Endodermal cell (in vitro differentiated cells): ENCODE results near the gene RGS13. TPM values are rescaled to one million over a fixed set of nuclear protein-coding genes. Genes with fewer than 3 reads are reported as not detected.

Source experiments
- DNase-seq: peaks from one replicate; pipeline ENCODE4 v3.0.0-alpha.2; 2017
- H3K27ac ChIP-seq: 2 replicates; pipeline ENCODE4 v1.5.1; 2013; ENCODE audit warnings: mild to moderate bottlenecking, low read depth, low read length, moderate library complexity
- H3K27me3 ChIP-seq: 2 replicates; pipeline ENCODE4 v1.6.1; 2013; ENCODE audit warnings: mild to moderate bottlenecking, low read length, moderate library complexity; ENCODE audit not compliant: insufficient read depth, control insufficient read depth, poor library complexity, severe bottlenecking
- H3K36me3 ChIP-seq: 2 replicates; pipeline ENCODE4 v1.7.0; 2013; ENCODE audit warnings: mild to moderate bottlenecking, low read length, moderate library complexity; ENCODE audit not compliant: control insufficient read depth, insufficient read depth
- H3K4me1 ChIP-seq: one replicate; pipeline ENCODE4 v1.7.0; 2013; ENCODE audit warnings: low read length; ENCODE audit not compliant: control insufficient read depth, insufficient read depth
- H3K4me3 ChIP-seq: 2 replicates; pipeline ENCODE4 v1.5.1; 2013; ENCODE audit warnings: mild to moderate bottlenecking, low read length, moderate library complexity
- H3K9ac ChIP-seq: 2 replicates; pipeline ENCODE4 v1.6.1; 2013; ENCODE audit warnings: mild to moderate bottlenecking, low read length, moderate library complexity; ENCODE audit not compliant: poor library complexity, severe bottlenecking; ENCODE audit errors: extremely low read depth
- H3K9me3 ChIP-seq: 2 replicates; pipeline ENCODE4 v1.6.1; 2013; ENCODE audit warnings: mild to moderate bottlenecking, low read length, moderate library complexity; ENCODE audit not compliant: control insufficient read depth
- H3K27ac Mint-ChIP-seq: 2 replicates; pipeline ENCODE4 v1.8.0; 2020; ENCODE audit warnings: mixed read lengths
- H3K27me3 Mint-ChIP-seq: 2 replicates; pipeline ENCODE4 v1.8.0; 2021; ENCODE audit warnings: mild to moderate bottlenecking, mixed read lengths; ENCODE audit not compliant: insufficient read depth
- H3K36me3 Mint-ChIP-seq: 2 replicates; pipeline ENCODE4 v1.8.0; 2020; ENCODE audit warnings: low read depth, mixed read lengths
- H3K4me1 Mint-ChIP-seq: 2 replicates; pipeline ENCODE4 v1.8.0; 2020; ENCODE audit warnings: mixed read lengths
- H3K4me3 Mint-ChIP-seq: 2 replicates; pipeline ENCODE4 v1.8.0; 2020; ENCODE audit warnings: mild to moderate bottlenecking, moderate library complexity, mixed read lengths
- H3K9me3 Mint-ChIP-seq: 2 replicates; pipeline ENCODE4 v1.8.0; 2020; ENCODE audit warnings: mild to moderate bottlenecking, mixed read lengths
- WGBS, 2 experiments: methylation state at CpG; one replicate each; pipeline versions ENCODE4 v1.1.5 to v1.1.7; 2013; ENCODE audit warnings: missing lambda C conversion rate in 2 of 2, mixed read lengths in 1 of 2; ENCODE audit not compliant: insufficient coverage in 1 of 2, insufficient read length in 1 of 2; 5-methylcytosine and 5-hydroxymethylcytosine counted together
- total RNA-seq, 2 donors: library from RNA; stranded (reverse); fragmentation: NEBNext Ultra II Directional in 1 of 2; extraction: Animal tissue kit (Norgen Biotek cat#: 25700) in 1 of 2; gene quantifications; 2 replicates in 1 of 2; 3 replicates in 1 of 2; pipeline ENCODE4 v1.2.1, GENCODE V29; 2021
- TF ChIP-seq, protein P1 (sequence below): fragments of 200-600 bp; sonication (generic); conservative IDR thresholded peaks from 2 replicates; pipeline ENCODE4 v1.5.0; 2021; ENCODE audit warnings: antibody characterized with exemption, mild to moderate bottlenecking

RGS13 gene
- total RNA-seq, 2 donors from 2014 or later, result not detected

DNA sequence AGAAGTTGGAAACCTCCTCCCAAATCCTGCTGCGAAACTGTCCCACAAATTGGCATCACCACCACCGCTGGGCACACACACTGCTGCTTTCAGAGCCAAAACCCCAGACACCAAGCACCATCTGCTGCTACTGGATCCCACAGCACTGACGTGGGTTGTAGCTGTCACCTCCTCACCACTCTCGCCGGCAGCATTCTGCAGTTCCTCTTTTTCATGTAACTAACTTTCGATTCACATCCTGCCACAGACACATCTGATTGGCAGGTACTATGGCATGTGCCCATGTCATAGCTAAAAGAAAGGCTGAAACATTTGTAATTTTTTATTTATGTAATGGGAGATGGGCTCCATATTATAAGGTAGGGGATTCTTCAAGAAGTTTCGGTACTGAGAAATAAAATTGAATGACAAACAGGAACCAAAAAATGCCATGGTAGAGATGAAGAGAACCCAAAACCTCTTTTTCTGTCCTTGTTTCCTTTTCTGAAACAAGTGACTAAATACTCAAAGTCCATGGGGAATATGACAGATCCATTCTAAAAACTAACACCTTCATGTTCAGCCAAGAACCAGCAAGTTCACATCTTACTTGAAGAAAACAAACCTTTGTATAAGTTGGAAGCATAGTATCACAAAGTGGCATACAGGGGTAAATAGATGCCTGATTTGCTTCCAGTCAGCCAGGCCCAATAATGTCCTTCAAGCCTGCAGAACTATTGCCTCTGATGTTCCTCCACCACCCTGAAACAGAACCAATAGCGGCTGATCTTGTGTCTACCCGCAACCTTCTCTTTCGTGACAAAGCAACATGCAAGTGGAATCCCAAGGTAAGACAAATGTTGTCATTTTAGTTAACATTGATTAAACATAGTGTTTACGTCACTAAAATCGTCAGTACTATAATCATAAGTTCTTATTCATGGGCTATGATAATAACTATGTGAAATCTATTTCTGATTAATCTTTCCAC lies 26.6 kb upstream of the RGS13 start:
- Histone ChIP-seq H3K27ac (no peak overlapping the region), H3K36me3 (no peaks in the 10 kb centered on the region), H3K27me3 (no peaks in the 10 kb centered on the region), H3K9me3 (no peaks in the 10 kb centered on the region), H3K4me1 (no peaks in the 10 kb centered on the region), H3K9ac (no peak overlapping the region), H3K4me3 (no peak overlapping the region)
- Mint-ChIP-seq H3K27me3 (no peaks in the 10 kb centered on the region), H3K4me1 (no peaks in the 10 kb centered on the region), H3K9me3 (no peaks in the 10 kb centered on the region), H3K27ac (no peak overlapping the region), H3K4me3 (no peak overlapping the region), H3K36me3 (no peaks in the 10 kb centered on the region)
- no peak for DNase-seq
- 80 to 84% methylated on average over 5 to 12 of the region's 12 CpGs for WGBS, 2 experiments
- TF ChIP-seq, protein P1, sequence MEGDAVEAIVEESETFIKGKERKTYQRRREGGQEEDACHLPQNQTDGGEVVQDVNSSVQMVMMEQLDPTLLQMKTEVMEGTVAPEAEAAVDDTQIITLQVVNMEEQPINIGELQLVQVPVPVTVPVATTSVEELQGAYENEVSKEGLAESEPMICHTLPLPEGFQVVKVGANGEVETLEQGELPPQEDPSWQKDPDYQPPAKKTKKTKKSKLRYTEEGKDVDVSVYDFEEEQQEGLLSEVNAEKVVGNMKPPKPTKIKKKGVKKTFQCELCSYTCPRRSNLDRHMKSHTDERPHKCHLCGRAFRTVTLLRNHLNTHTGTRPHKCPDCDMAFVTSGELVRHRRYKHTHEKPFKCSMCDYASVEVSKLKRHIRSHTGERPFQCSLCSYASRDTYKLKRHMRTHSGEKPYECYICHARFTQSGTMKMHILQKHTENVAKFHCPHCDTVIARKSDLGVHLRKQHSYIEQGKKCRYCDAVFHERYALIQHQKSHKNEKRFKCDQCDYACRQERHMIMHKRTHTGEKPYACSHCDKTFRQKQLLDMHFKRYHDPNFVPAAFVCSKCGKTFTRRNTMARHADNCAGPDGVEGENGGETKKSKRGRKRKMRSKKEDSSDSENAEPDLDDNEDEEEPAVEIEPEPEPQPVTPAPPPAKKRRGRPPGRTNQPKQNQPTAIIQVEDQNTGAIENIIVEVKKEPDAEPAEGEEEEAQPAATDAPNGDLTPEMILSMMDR, result no peak

DNA sequence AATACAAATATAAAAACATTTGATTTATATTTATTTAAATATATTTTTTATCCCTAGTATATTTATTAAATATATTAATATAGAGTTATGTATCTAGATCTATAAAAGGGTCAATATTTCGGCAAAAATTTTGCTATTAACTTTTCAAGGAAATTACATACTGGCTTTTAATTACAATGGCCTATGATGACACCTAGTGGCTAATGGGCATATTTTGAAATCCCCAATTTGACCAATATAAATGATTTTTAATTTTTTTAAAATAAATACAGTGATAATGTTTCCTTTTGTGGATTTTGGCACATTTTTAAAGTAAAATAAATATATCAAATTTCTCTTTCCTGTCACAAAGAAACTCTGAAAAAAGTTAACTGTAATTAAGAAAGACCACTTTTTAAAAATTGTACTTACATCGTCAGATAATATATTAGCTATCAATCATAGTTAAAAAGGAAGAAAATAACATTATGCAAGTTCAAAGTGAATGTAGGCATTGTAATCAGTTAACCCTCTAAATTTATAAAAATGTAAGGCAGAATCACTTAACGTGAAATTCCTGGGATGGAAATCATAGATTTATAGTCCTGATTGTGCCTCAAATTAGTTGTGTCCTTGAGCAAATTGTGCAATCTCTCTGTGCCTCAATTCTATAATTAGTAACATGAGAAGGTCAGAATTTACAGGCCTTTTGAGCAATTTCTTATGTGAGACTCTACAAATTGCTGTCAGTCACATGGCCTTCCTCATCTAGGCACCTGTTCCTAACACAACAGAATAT lies 25.6 kb upstream of the RGS13 start:
- WGBS, 2 experiments, result 72 to 100% methylated on average over 1 to 2 of the region's 3 CpGs
- H3K27me3 Mint-ChIP-seq, result no peaks in the 10 kb centered on the region
- H3K4me1 Mint-ChIP-seq, result no peaks in the 10 kb centered on the region
- Histone ChIP-seq H3K9me3 (no peaks in the 10 kb centered on the region), H3K27ac (no peak overlapping the region), H3K9ac (no peak overlapping the region), H3K27me3 (no peaks in the 10 kb centered on the region), H3K4me1 (no peaks in the 10 kb centered on the region), H3K4me3 (no peak overlapping the region), H3K36me3 (no peaks in the 10 kb centered on the region)
- no peak overlapping the region for H3K4me3 Mint-ChIP-seq
- no peak for DNase-seq
- H3K9me3 Mint-ChIP-seq, result no peaks in the 10 kb centered on the region
- no peaks in the 10 kb centered on the region for H3K36me3 Mint-ChIP-seq
- TF ChIP-seq, protein P1, result peak; percentile 84
- no peak overlapping the region for H3K27ac Mint-ChIP-seq

DNA sequence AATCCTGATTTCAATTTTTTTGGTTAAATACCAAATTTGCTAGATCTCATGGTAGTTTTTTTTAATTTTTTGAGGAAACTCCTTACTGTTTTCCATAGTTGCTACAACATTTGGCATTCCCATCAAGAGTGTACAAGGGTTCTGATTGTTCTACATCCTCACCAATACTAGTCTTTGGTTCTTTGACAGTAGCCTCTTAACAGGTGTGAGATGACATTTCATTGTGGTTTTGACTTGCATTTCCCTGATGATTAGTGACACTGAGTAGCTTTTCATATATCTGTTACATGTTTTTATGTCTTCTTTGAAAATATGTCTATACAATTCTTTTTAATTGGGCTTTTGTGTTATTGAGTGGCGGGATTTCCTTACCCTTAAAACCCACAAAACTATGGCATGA lies 20.9 kb upstream of the RGS13 start:
- no CpG with 5 or more reads among the region's 1 CpG for WGBS, 2 experiments
- H3K9me3 Mint-ChIP-seq, result no peaks in the 10 kb centered on the region
- no peak overlapping the region for H3K4me3 ChIP-seq

More for the DNA sequence above, 20.9 kb upstream of the RGS13 start:
- H3K36me3 Mint-ChIP-seq, result no peaks in the 10 kb centered on the region
- H3K27ac Mint-ChIP-seq, result no peak overlapping the region
- H3K4me1 ChIP-seq, result no peaks in the 10 kb centered on the region
- H3K4me3 Mint-ChIP-seq, result no peak overlapping the region
- no peaks in the 10 kb centered on the region for H3K36me3 ChIP-seq
- H3K27me3 Mint-ChIP-seq, result no peaks in the 10 kb centered on the region
- no peaks in the 10 kb centered on the region for H3K4me1 Mint-ChIP-seq
- H3K9ac ChIP-seq, result no peak overlapping the region
- no peak overlapping the region for H3K27ac ChIP-seq
- TF ChIP-seq, protein P1, result no peak
- H3K27me3 ChIP-seq, result no peaks in the 10 kb centered on the region
- DNase-seq, result no peak
- H3K9me3 ChIP-seq, result no peaks in the 10 kb centered on the region
